GM20000 (cell line): Measurements from ENCODE around the gene KCND3.

Experiments
- DNase-seq: peaks from one replicate; pipeline ENCODE4 v3.0.0; 2012; ENCODE audit warnings: low spot score
- CTCF ChIP-seq: IDR thresholded peaks from 2 replicates; pipeline ENCODE4 v1.5.1; 2012; ENCODE audit warnings: mild to moderate bottlenecking, control low read depth; ENCODE audit errors: extremely low read depth, missing control alignments

KCND3 gene

DNA sequence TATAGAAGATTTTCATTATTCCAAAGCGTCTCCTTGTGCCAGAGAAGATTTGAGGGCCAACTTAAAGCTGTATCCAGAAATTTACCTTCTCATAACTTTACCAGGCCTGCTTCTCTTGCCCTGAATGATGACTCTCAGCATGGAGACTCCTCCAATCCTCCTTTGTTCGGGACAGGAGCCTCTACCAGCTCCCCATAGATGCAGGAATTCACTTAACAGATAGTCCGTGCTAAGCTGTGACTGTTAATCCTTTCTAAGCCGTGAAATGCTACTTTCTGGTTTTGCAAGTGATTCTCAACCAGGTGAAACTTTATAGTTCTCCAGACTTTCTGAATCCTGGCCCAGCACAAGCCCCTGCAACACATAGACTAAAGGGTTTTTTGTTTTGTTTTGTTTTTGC is 31.8 kb upstream of the KCND3 start:
- no peak for TF ChIP-seq CTCF
- no peak for DNase-seq

DNA sequence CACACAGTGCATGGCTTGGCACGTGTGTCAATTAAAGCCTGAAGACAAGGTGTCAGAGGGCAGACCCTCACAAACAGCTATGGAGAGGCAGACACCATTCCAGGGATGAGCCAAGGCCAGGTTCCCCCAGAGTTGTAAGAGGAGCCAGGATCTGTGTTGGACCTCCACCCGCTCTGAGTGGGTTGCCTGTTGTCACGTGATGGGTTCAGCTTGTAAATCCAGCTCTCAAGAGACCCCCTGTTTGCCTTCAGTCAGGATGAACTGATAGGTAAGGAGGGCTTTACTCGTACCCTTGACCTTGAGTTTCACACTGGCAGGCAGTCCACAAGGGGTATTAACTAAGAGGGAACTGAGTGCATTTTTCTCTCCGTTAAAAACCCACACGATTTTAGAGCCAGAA is 27.7 kb upstream of the KCND3 start:
- TF ChIP-seq CTCF = no peak
- no peak for DNase-seq

DNA sequence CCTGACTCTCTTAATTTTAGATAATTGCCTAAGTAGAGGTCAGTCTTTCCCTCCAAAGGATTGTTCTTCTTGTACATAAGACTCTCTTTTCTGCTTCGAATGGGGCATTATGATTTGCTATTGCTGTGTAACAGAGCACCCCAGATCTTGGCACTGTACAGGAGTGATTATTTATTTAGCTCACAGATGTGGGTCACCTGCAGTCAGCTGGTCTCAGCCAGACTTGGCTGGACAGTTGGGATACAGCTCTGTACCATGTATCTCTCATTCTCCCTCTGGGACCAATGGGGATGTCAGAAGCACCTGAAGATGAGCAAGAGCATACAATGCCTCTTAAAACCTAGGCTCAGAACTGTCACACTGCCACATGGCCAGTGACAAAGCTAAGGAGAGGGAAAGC is 23.4 kb upstream of the KCND3 start:
- no peak for TF ChIP-seq CTCF
- no peak for DNase-seq

GRCh38 chr1:112011202-112011601 is 21.7 kb upstream of the KCND3 start:
- TF ChIP-seq CTCF = no peak
- no peak for DNase-seq

GRCh38 chr1:112007169-112007568 is 17.7 kb upstream of the KCND3 start:
- no peak for DNase-seq
- TF ChIP-seq CTCF = no peak

- no peak for TF ChIP-seq CTCF
- no peak for DNase-seq
These were observed 17.1 kb upstream of the KCND3 start for GRCh38 chr1:112006416-112007025.

- no peak for DNase-seq
- no peak for TF ChIP-seq CTCF
These were observed 14.6 kb upstream of the KCND3 start for GRCh38 chr1:112004076-112004475.
